Measurements from ENCODE around the gene NCAM1.
"Not testable (repeated sequence)": the region's sequence is repeated elsewhere in the genome, so short reads cannot be mapped to it uniquely, and the experiment has no call there.

The NCAM1 gene

GRCh38 chr11:113023228-113023627 is 62.0 kb downstream of the NCAM1 start:
- no peak overlapping the region for H3K27ac ChIP-seq (ENCODE audit: low read depth, low read length)
- no peaks in the 10 kb centered on the region for H3K9me3 ChIP-seq (ENCODE audit: control insufficient read depth, insufficient read depth, low read depth, low read length)
- no peaks in the 10 kb centered on the region for H3K4me1 ChIP-seq (ENCODE audit: control insufficient read depth, insufficient read depth, low read length)
- H3K27me3 ChIP-seq (ENCODE audit: control insufficient read depth, insufficient read depth, low read length), result no peaks in the 10 kb centered on the region
- no peak overlapping the region for H3K9ac ChIP-seq (ENCODE audit: low read length)
- no peaks in the 10 kb centered on the region for H3K36me3 ChIP-seq (ENCODE audit: control insufficient read depth, insufficient read depth, low read length)
- H3K4me3 ChIP-seq (ENCODE audit: low read depth, low read length), result no peak overlapping the region

GRCh38 chr11:113023986-113024385 is 62.8 kb downstream of the NCAM1 start:
- H3K27me3 ChIP-seq (ENCODE audit: control insufficient read depth, insufficient read depth, low read length), result no peaks in the 10 kb centered on the region
- no peaks in the 10 kb centered on the region for H3K4me1 ChIP-seq (ENCODE audit: control insufficient read depth, insufficient read depth, low read length)

GRCh38 chr11:113026778-113027177 is 65.6 kb downstream of the NCAM1 start:
- Histone ChIP-seq H3K9me3 (ENCODE audit: control insufficient read depth, insufficient read depth, low read depth, low read length) (no peaks in the 10 kb centered on the region), H3K4me3 (ENCODE audit: low read depth, low read length) (no peak overlapping the region), H3K36me3 (ENCODE audit: control insufficient read depth, insufficient read depth, low read length) (no peaks in the 10 kb centered on the region), H3K4me1 (ENCODE audit: control insufficient read depth, insufficient read depth, low read length) (no peaks in the 10 kb centered on the region), H3K9ac (ENCODE audit: low read length) (no peak overlapping the region), H3K27ac (ENCODE audit: low read depth, low read length) (no peak overlapping the region), H3K27me3 (ENCODE audit: control insufficient read depth, insufficient read depth, low read length) (no peaks in the 10 kb centered on the region)

More at GRCh38 chr11:113023986-113024385, 62.8 kb downstream of the NCAM1 start:
- H3K4me3 ChIP-seq (ENCODE audit: low read depth, low read length), result no peak overlapping the region
- no peaks in the 10 kb centered on the region for H3K36me3 ChIP-seq (ENCODE audit: control insufficient read depth, insufficient read depth, low read length)
- H3K9me3 ChIP-seq (ENCODE audit: control insufficient read depth, insufficient read depth, low read depth, low read length), result no peaks in the 10 kb centered on the region
- H3K9ac ChIP-seq (ENCODE audit: low read length), result no peak overlapping the region
- H3K27ac ChIP-seq (ENCODE audit: low read depth, low read length), result no peak overlapping the region

- Histone ChIP-seq H3K27me3 (ENCODE audit: control insufficient read depth, insufficient read depth, low read length) (no peaks in the 10 kb centered on the region), H3K9me3 (ENCODE audit: control insufficient read depth, insufficient read depth, low read depth, low read length) (no peaks in the 10 kb centered on the region), H3K27ac (ENCODE audit: low read depth, low read length) (no peak overlapping the region), H3K36me3 (ENCODE audit: control insufficient read depth, insufficient read depth, low read length) (no peaks in the 10 kb centered on the region), H3K4me3 (ENCODE audit: low read depth, low read length) (no peak overlapping the region), H3K9ac (ENCODE audit: low read length) (no peak overlapping the region), H3K4me1 (ENCODE audit: control insufficient read depth, insufficient read depth, low read length) (no peaks in the 10 kb centered on the region)
These were observed 73.4 kb downstream of the NCAM1 start for GRCh38 chr11:113034576-113034975.

DNA sequence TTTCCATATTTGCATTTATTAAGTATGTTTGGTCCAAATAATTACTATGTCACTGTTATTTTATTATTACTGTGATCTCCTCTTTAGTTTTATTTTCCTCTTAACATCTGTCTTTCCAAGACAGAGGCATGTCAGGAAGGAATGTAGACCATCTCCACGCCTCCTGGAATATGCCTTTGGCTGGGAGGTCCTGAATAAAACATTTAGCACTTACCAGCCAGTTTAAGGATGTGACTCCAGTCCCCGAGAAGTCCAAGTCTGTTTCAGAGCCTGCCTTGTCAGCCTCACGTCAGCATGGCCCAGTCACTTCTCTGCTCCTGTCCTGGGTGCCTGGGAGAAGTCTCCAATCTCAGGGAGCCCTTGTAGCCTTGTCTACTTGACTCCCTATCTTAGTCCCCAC is 74.5 kb downstream of the NCAM1 start:
- H3K9ac ChIP-seq (ENCODE audit: low read length), result no peak overlapping the region
- no peaks in the 10 kb centered on the region for H3K36me3 ChIP-seq (ENCODE audit: control insufficient read depth, insufficient read depth, low read length)
- no peaks in the 10 kb centered on the region for H3K4me1 ChIP-seq (ENCODE audit: control insufficient read depth, insufficient read depth, low read length)
- H3K27me3 ChIP-seq (ENCODE audit: control insufficient read depth, insufficient read depth, low read length), result no peaks in the 10 kb centered on the region
- H3K9me3 ChIP-seq (ENCODE audit: control insufficient read depth, insufficient read depth, low read depth, low read length), result no peaks in the 10 kb centered on the region
- no peak overlapping the region for H3K27ac ChIP-seq (ENCODE audit: low read depth, low read length)
- no peak overlapping the region for H3K4me3 ChIP-seq (ENCODE audit: low read depth, low read length)

DNA sequence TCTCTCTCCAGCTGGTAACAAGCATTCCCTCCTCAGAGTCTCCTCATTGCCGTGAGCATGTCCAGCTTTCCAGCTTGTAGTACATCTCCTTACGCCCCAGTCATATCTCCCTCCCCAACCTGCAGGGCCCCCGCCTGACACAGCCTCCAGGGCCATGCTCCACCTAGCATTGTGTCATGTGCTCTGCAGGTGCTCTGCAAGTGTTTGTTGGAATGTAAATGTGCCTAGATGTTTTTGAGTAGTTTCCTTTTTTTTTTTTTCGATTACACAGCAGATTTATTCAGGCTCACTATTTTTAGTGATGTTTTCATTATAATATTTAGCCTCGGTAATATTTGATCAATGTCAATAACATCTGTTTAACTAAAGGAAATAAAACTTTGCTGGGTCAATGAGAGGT is 82.5 kb downstream of the NCAM1 start:
- Histone ChIP-seq H3K4me3 (ENCODE audit: low read depth, low read length) (no peak overlapping the region), H3K27me3 (ENCODE audit: control insufficient read depth, insufficient read depth, low read length) (no peaks in the 10 kb centered on the region), H3K9me3 (ENCODE audit: control insufficient read depth, insufficient read depth, low read depth, low read length) (peaks cover 2% of the 10 kb centered on the region; the same call in 1 of the 2 replicates), H3K4me1 (ENCODE audit: control insufficient read depth, insufficient read depth, low read length) (peaks cover 13% of the 10 kb centered on the region; the same call in 1 of the 2 replicates), H3K36me3 (ENCODE audit: control insufficient read depth, insufficient read depth, low read length) (no peaks in the 10 kb centered on the region), H3K9ac (ENCODE audit: low read length) (no peak overlapping the region), H3K27ac (ENCODE audit: low read depth, low read length) (no peak overlapping the region)

DNA sequence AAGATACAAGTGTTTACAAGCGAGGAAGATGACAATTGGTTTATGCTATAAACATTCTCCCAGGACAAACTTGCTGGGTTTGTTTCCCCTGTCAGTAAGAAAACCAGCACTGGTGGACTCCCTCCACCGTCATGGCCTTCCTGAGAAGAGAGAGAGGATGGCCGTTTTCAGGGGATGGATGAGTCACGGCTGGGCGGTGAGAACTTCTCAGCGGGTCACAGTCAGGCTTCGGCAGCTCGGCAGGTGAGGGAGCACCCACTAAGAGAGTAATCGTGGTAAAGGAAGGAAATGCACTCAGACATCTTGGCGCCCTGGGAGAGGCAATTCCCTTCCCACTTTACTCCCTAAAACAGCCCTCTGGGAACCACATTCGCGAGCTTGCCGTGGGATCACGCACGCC is 83.9 kb downstream of the NCAM1 start:
- Histone ChIP-seq H3K27ac (ENCODE audit: low read depth, low read length) (no peak overlapping the region), H3K36me3 (ENCODE audit: control insufficient read depth, insufficient read depth, low read length) (no peaks in the 10 kb centered on the region), H3K9me3 (ENCODE audit: control insufficient read depth, insufficient read depth, low read depth, low read length) (peaks cover 2% of the 10 kb centered on the region; the same call in 1 of the 2 replicates), H3K9ac (ENCODE audit: low read length) (no peak overlapping the region), H3K4me1 (ENCODE audit: control insufficient read depth, insufficient read depth, low read length) (peaks cover 13% of the 10 kb centered on the region; the same call in 1 of the 2 replicates), H3K27me3 (ENCODE audit: control insufficient read depth, insufficient read depth, low read length) (no peaks in the 10 kb centered on the region), H3K4me3 (ENCODE audit: low read depth, low read length) (no peak overlapping the region)

DNA sequence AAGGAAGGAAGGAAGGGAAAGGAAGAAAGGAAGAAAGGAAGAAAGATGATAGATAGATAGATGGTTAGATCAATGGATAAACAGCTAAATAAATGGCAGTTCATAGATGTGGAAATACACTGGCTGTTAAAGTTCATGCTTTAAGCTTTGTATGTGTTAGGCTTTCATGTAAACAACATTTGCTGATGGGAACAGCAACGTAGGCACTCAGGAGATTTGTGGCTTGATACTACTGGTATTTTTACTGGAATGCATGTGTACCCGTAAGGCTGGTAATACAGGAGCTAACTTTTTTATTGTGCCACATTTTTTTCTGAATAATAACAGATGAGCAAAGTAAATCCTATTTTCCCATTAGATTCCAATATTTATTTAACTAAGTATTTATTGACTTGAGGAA is 85.6 kb downstream of the NCAM1 start:
- H3K9ac ChIP-seq (ENCODE audit: low read length), result no peak overlapping the region
- H3K9me3 ChIP-seq (ENCODE audit: control insufficient read depth, insufficient read depth, low read depth, low read length), result peaks cover 2% of the 10 kb centered on the region; the same call in 1 of the 2 replicates
- H3K4me3 ChIP-seq (ENCODE audit: low read depth, low read length), result no peak overlapping the region
- H3K36me3 ChIP-seq (ENCODE audit: control insufficient read depth, insufficient read depth, low read length), result no peaks in the 10 kb centered on the region
- H3K27me3 ChIP-seq (ENCODE audit: control insufficient read depth, insufficient read depth, low read length), result no peaks in the 10 kb centered on the region
- H3K4me1 ChIP-seq (ENCODE audit: control insufficient read depth, insufficient read depth, low read length), result peaks cover 13% of the 10 kb centered on the region; the same call in 1 of the 2 replicates
- no peak overlapping the region for H3K27ac ChIP-seq (ENCODE audit: low read depth, low read length)

DNA sequence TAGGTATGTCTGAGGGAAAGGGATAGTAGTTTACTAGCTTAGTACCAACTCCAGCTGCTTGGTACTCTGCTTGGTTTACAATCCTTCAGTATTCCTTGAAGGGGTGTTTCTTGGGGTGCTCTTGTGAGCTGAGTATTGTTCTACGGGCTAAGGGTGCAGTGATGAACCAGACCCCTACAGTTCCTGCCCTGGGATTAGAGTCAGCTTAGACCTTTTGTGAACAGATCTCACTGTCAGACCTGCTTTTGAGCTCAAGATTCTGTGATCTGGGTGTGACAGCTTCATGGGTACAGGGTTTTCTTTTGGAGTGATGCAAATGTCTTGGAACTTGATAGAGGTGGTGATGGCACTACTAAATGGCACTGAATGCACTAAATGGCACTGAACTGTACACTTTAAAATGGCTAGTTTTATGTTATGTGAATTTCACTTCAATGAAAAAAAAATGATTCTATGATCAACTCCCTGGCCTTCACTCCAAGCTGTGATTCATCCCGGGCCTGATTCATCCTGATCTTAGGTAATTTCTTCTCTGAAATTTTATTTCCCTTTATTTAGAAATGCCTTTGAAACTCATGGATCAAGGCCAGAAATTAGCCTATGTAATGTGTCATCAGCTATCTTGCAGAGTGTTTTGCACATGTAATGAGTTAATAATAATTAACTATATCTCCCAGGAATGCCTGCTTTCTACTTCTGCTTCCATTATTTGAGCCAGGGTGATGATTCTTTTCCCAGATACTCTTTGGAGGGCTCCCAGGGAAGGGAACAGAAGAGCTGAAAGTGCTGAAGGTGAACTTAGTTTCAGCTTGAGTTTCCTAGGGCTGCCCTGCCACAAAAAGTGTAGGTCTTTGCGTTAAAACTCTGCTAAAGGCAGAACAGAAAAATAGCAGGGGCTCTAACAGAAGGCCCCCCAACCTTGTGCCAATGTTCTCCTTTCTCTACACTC is 87.9 kb downstream of the NCAM1 start:
- H3K9ac ChIP-seq (ENCODE audit: low read length), result no peak overlapping the region
- no peaks in the 10 kb centered on the region for H3K36me3 ChIP-seq (ENCODE audit: control insufficient read depth, insufficient read depth, low read length)
- peaks cover 2% of the 10 kb centered on the region; the same call in 1 of the 2 replicates for H3K9me3 ChIP-seq (ENCODE audit: control insufficient read depth, insufficient read depth, low read depth, low read length)
- no peaks in the 10 kb centered on the region for H3K27me3 ChIP-seq (ENCODE audit: control insufficient read depth, insufficient read depth, low read length)
- H3K4me3 ChIP-seq (ENCODE audit: low read depth, low read length), result no peak overlapping the region
- no peak overlapping the region for H3K27ac ChIP-seq (ENCODE audit: low read depth, low read length)
- H3K4me1 ChIP-seq (ENCODE audit: control insufficient read depth, insufficient read depth, low read length), result peaks cover 7% of the 10 kb centered on the region; the same call in 1 of the 2 replicates

- H3K9me3 ChIP-seq (ENCODE audit: control insufficient read depth, insufficient read depth, low read depth, low read length); H3K4me3 ChIP-seq (ENCODE audit: low read depth, low read length); H3K36me3 ChIP-seq (ENCODE audit: control insufficient read depth, insufficient read depth, low read length); H3K27ac ChIP-seq (ENCODE audit: low read depth, low read length); H3K9ac ChIP-seq (ENCODE audit: low read length); H3K27me3 ChIP-seq (ENCODE audit: control insufficient read depth, insufficient read depth, low read length); H3K4me1 ChIP-seq (ENCODE audit: control insufficient read depth, insufficient read depth, low read length): not testable (repeated sequence)
These were observed 91.8 kb downstream of the NCAM1 start for GRCh38 chr11:113053042-113053441.

- Histone ChIP-seq H3K4me1 (ENCODE audit: control insufficient read depth, insufficient read depth, low read length) (no peaks in the 10 kb centered on the region), H3K27me3 (ENCODE audit: control insufficient read depth, insufficient read depth, low read length) (no peaks in the 10 kb centered on the region), H3K27ac (ENCODE audit: low read depth, low read length) (no peak overlapping the region), H3K9me3 (ENCODE audit: control insufficient read depth, insufficient read depth, low read depth, low read length) (no peaks in the 10 kb centered on the region), H3K9ac (ENCODE audit: low read length) (no peak overlapping the region), H3K36me3 (ENCODE audit: control insufficient read depth, insufficient read depth, low read length) (no peaks in the 10 kb centered on the region), H3K4me3 (ENCODE audit: low read depth, low read length) (no peak overlapping the region)
These were observed 95.8 kb downstream of the NCAM1 start for GRCh38 chr11:113057038-113057437.
